HG03558 (cell line): ENCODE data around the gene KIF5C.

Experiments
- ATAC-seq: cut with Tn5 transposase; IDR thresholded peaks from one replicate; pipeline ENCODE4 v1.9.1; 2021; ENCODE audit warnings: moderate number of reproducible peaks; ENCODE audit not compliant: unreplicated experiment; ENCODE audit errors: extremely low read depth

KIF5C gene

DNA sequence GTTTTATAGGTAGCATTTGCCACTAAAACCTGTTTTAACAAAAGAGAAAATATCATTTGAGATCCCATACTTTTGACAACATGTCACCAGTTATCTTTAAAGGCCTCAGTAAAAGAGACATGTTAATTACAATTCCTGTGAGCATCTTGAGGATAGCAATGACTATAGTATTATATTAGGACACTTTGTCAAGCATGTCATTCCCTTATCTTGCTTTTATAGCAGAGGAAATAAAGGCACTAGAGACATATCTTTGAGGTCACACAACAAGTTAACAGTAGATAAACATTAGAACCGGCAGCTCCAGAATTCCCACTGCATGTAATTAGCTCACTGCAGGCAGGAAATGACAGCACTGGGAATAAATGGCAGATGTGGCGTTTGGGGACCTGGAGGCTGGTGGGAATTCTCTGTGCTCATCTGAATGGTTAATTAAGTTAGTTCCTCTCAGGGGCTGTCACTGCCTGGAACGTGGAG lies 189.4 kb downstream of the KIF5C start:
- ATAC-seq, result no peak

DNA sequence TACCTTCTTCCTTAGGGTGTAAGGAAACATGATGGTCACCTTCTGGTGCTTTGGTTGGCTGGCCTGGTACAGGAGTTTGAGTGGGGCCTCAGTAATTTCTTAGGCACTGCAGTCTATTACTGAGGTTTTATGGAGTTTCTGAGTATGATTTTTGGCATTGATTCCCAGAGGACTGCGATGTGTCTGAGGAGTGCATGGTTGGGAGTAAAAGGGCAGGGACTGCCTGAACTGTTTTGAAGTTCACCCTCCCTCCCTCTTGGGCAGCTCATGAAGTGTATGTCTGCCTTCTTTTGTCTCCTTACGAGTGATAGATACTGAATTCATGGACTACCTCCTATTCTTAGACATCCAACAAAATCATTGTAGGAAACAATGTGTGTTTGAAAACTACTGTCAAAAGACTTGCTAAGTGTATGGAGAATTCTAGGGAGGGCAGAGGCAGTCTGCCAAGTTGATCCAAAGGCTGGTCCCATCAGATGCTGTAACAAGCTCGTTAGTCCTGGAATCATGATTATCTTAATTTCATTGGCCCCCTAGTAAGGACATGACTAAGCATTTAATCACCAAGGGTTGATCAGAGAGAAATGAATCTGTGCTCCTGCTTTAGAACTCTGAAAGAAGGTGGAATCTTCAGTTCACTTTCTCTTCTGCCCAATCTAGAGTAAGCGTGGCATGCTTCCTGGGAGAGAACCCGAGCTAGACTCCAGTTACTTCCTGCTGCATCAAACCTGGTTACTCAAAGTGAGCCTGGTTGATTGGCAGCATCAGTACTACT lies 190.0 kb downstream of the KIF5C start:
- no peak for ATAC-seq

DNA sequence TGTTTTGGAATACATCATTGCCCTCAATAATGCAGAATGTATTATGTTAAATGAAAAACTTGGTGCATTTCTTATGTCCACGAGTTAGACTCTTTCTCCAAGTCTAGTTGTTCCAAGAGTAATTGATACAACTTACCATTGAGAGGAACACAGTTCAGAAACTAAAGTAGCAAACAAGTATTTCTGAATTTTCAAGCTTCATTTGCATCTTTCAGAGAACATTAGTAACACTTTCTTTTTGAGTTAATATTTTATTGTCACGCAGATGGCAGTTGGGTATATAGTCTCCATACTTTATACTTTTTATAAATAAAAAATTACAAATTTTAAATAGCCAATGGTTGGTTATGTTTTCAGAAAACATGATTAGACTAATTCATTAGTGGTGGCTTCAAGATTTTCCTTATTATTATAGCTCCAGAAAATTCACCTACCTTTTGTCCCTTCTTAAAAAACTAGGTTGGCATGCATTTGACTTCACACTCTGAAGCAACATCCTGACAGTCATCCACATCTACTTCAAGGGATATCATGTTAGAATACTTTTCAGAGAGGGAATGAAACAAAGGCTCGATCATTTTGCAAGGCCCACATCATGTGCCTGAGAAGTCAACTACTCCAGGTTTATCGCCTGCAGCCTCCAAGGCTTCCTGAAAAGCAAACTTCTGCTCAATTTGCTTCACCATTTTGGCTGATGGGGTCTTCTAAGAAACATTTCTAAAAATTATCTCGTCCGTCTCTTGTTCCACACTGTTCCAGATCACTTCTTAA lies 193.4 kb downstream of the KIF5C start:
- ATAC-seq, result no peak

GRCh38 chr2:149068996-149069888 lies 194.2 kb downstream of the KIF5C start:
- no peak for ATAC-seq

DNA sequence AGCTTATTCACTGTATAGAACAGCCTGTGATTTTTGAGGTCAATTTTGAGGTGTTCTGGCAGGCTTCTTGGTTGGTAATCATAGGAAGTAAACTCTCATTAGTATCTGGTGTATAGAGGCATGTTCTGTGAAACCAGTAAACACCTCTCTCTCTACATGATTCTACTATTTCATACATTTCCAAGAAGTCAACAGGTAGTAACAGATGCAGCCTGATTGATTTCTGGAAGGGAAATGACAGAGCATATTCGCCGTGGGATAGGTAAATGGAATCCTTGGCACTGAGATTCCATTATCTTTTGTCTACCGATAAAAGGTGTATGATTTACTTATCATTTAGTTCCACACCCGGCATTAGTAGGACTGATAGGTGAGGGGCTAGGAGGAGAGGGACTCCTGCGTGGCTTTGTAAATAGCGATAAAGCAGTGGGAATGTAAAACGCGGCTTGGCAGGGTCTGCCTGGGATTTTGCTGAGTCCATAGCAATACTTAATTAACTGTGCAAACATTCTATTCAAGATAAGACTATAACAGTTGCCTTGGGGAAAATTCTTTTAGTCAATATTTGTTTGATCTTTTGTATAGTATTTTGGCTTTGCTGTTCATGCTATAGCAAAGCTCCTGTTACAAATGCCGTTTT lies 195.8 kb downstream of the KIF5C start:
- ATAC-seq, result no peak

GRCh38 chr2:149075105-149075504 lies 200.1 kb downstream of the KIF5C start:
- ATAC-seq, result no peak

- no peak for ATAC-seq
Observed at GRCh38 chr2:149075853-149076252, 200.8 kb downstream of the KIF5C start.
